GM21576 (cell line): ENCODE results near the gene FAM120C.

Experiments used
- ATAC-seq: cut with Tn5 transposase; IDR thresholded peaks from one replicate; pipeline ENCODE4 v1.9.1; 2021; ENCODE audit warnings: mild to moderate bottlenecking, moderate library complexity; ENCODE audit not compliant: unreplicated experiment

FAM120C gene

GRCh38 chrX:54157561-54157960 is 25.5 kb downstream of the FAM120C start:
- ATAC-seq, result no peak

DNA sequence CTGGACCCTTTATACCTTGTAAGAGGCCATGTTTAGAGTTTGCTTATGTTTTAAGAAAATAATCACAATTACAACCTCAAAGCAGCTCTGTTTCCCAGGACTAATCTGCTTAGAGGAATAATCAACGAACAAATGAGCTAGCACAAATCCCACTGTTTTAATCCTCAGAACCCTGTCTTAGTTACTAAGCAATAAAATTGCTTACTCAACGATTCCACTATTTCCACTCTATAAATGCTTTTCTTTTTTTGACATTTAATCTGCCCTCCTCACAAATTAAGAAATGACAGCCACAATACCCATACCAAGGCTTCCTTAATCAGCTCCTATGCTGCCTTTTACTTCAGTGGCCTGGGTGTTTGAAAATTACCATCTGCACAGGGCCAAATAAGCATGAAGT is 48.8 kb downstream of the FAM120C start:
- ATAC-seq, result no peak

GRCh38 chrX:54116391-54116790 is 66.7 kb downstream of the FAM120C start:
- ATAC-seq, result no peak

DNA sequence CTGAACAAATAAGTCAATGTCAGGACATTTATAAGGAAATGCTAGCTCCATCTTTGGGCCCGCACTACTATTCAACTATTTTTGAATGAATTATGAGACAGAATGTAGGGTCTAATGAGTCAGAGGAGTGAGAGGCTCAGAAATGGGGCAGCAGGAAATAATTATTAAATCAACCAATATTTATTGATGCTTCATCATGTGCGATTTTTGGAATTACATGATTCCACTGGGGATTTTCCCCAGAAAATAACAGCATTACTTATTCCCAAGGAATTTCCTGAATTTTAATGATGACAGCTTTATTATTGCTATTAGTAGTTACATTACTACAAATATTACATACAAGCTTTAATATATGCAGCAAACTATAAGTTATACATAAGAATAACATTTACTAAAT is 89.5 kb downstream of the FAM120C start:
- ATAC-seq, result no peak

GRCh38 chrX:54093159-54093558 is 89.9 kb downstream of the FAM120C start:
- no peak for ATAC-seq

- ATAC-seq, result no peak
Observed at GRCh38 chrX:54090880-54091279, 92.2 kb downstream of the FAM120C start.

DNA sequence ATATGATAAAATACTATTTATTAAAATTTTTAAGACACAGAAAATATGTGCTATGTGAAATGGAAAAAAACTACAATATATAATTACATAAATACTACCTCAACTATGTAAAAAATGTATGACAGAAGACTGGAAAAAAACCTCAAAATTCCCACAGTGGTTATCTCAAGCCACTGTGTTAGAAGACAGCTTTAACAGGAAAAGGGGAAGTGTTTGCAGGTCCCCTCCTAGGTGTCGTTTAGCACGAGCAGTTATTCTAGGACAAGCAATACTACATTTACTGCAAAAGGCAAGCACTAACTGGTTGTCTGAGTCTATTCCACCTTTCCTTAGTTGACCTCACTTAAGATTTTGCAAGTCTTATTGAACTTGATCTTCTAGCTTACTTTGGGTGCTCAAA is 93.9 kb downstream of the FAM120C start:
- ATAC-seq, result no peak

- ATAC-seq, result no peak
Observed at GRCh38 chrX:54087661-54088060, 95.4 kb downstream of the FAM120C start.

DNA sequence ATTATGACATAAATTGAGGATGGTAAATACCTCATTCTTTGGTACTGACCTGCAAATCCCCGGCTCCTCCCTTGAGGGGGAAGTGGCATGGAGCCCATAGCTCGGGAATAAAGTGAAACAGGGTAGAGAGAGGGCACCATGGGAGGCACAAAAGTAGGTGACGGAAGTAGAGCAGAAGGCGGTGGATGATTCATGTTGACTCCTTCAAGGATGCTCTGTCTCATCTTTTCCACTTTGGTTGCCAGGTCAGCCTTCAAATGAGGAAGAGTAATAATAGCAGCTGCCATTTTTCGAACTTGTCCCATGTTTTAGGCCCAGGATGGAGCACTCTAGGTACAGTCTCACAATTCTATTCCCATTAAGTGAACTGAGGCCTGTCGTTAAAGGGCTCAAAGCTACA is 97.4 kb downstream of the FAM120C start:
- ATAC-seq, result no peak

- no peak for ATAC-seq
Observed at GRCh38 chrX:54076903-54077302, 106.2 kb downstream of the FAM120C start.

GRCh38 chrX:54074826-54075225 is 108.2 kb downstream of the FAM120C start:
- no peak for ATAC-seq

GRCh38 chrX:54067766-54068165 is 115.3 kb downstream of the FAM120C start:
- no peak for ATAC-seq

- no peak for ATAC-seq
Observed at GRCh38 chrX:54066841-54067240, 116.2 kb downstream of the FAM120C start.

- ATAC-seq, result no peak
Observed at GRCh38 chrX:54064564-54064963, 118.5 kb downstream of the FAM120C start.

DNA sequence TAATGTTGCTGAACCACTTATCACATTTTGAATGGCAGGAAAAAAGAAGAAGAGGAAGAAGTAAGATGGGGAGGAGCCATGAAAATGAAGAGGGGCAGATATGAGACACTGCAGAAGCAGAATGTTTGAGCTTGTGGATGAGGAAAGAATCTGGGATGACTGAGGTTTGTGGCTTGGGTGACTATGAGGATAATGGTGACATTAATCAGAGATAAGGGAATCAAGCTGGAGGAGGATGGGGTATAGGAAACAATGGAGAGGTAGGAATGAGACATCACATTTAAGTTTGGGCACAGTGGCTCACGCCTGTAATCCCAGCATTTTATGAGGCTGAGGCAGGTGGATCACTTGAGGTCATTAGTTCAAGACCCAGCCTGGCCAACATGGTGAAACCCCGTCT is 119.7 kb downstream of the FAM120C start:
- no peak for ATAC-seq

DNA sequence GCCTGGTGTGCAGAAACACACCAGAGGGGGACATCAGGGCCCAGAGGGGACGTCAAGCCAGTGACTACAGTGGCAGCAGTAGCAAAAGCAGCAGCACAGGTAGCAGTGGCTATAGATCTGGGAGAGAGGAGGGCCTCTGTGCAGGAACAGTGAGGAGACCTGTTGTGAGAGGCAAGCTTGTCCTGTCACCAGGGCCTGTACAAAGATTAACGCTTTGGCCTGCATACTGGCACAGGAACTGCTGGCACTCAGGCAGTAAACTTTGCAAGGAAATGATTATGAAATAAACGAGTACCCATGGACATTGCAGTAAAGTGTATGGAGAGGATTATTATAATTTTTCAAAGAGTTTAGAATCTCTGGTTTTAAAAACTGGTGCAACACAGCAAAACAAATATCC is 133.3 kb downstream of the FAM120C start:
- ATAC-seq, result no peak

DNA sequence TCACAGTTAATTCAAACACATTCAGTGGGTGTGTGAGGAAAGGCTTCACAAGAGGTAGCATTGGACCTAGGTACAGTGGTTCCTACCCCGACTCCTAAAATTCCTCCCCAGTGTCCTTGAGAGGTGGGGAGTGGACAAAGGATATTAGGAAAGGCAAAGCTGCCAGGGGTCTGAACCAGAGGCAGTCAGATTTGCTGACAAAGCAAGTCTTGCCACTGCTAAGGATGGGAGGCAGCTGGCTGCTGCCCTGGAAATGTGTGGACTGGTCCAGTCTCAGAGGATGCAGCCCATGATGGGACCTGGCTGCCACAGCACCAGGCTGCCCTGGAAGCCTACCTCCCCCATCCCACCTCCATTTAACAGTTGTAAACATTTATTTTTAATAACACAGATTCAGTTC is 134.6 kb downstream of the FAM120C start:
- ATAC-seq, result no peak

- no peak for ATAC-seq
Observed at GRCh38 chrX:54045563-54046228, 137.4 kb downstream of the FAM120C start.

- ATAC-seq, result no peak
Observed at GRCh38 chrX:54044877-54045338, 138.1 kb downstream of the FAM120C start.

- peak; percentile 79 for ATAC-seq
Observed at GRCh38 chrX:54044126-54044876, 138.8 kb downstream of the FAM120C start, which contains the start of gene PHF8. PHF8 (minus strand) TSS chrX:54044473; CDS start chrX:54042728, 1,745 bp downstream.

DNA sequence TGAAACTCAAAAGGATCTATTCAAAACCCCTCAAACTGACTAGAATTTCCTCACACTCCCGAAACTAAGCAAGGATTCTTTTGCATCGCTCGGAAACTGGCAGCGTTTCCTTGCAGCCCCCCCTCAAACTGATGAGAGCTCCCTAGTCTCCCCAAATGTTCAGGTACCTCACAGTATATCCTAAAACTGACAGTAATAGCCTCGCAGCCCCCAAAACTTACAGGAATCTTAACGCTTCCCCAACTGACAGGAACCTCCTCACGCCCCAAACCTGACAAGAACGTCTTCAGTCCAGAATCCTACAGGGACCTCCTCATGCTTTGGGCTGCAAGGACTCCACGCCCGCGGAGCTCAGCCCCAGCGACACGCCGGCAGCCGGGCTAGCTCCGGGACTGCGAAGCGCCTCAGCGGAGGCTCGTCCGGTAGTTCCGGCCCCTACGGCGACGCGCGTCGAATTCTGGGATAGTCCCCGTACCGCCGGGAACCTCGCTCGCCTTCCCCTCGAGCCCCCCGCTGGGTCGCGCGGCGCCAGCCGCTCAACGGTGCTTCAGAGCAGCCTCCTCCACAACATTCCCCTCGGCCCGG is 139.4 kb downstream of the FAM120C start:
- peak; percentile 18 for ATAC-seq

GRCh38 chrX:54043056-54043455 is 140.0 kb downstream of the FAM120C start:
- ATAC-seq, result no peak
